ENCODE results near the gene OSBPL3.

The OSBPL3 gene

DNA sequence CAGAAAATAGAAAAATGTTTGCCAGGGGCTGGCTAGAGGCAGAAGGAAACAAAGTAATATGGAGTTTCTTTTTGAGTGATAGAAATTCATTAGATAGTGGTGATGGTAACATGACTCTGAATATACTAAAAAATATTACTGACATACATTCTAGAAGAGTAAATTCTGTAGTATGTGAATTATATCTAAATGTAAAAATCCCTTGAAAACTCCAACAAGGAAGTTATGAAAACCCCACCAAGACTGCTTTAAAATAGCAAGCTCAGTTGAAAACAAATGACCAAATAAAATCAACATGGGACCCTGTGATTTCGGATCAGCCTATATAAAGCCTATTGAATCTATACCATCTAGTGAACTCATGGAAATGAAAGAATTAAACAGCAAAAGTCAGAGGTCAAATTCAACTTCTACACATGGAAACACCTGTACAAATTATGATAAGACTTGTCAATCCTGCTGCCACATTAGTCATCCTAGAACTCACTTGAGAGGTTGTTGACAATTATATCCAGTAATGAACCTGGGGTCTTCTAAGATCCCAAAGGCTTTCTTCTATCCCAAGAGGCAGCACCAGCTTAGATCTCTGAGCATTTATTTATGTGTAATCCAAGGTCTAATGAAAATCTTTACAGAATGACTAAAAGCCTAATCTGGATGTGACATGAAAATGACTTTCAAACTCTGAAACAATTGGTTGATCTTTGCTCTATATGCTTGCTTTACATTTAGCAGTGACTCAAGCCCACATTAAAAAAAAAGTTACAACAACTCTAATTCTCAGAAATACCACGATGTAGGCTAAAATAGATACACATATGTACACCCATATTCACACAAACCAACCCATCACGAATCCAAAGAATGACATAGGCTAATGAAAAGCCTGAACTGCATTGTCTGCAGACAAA lies 59.3 kb downstream of the OSBPL3 start:
- no peak for TF ChIP-seq CTCF (IDR thresholded peaks at IDR 0.05; ENCODE audit: low read depth, low read length)
- no peaks in the 10 kb centered on the region for H3K36me3 ChIP-seq
- no peaks in the 10 kb centered on the region for H3K27me3 ChIP-seq (ENCODE audit: insufficient read depth, low read depth, severe bottlenecking)
- H3K27ac ChIP-seq = no peak overlapping the region
- no peaks in the 10 kb centered on the region for H3K9me3 ChIP-seq (ENCODE audit: severe bottlenecking)
- H3K4me3 ChIP-seq (ENCODE audit: low read depth, low read length) = no peak overlapping the region
- no peak for DNase-seq

GRCh38 chr7:24917510-24918239 lies 62.3 kb downstream of the OSBPL3 start:
- TF ChIP-seq CTCF (IDR thresholded peaks at IDR 0.05; ENCODE audit: low read depth, low read length) = no peak
- Histone ChIP-seq H3K27ac (no peak overlapping the region), H3K27me3 (ENCODE audit: insufficient read depth, low read depth, severe bottlenecking) (no peaks in the 10 kb centered on the region), H3K36me3 (no peaks in the 10 kb centered on the region), H3K4me3 (ENCODE audit: low read depth, low read length) (no peak overlapping the region), H3K9me3 (ENCODE audit: severe bottlenecking) (no peaks in the 10 kb centered on the region)
- DNase-seq = no peak

DNA sequence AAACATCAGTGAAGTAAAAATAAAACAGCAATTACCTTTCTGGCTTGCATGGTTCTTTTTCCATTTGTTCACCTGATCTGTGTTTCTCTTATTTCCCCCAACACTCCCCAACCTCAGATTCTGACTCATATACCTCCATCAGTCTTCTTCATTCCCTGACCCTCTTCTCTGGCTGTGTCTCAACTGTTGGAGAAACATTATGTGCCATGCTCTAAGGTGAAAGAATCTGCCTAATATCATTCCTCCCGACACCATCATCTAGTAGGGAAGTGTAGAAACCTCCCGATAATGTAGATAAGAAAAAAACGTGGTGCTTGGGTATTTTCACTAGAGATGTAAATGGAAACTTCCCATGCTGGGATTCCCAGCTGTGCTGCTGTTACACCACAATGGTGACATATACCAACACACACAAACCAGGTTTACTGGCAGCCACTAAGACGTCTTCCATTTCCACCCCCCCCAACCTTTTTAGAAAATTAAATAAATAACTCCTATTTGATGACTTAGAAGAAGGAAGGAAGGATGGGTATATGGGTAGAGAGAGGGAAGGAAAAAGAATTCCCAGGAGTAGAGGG lies 63.4 kb downstream of the OSBPL3 start:
- no peak for TF ChIP-seq CTCF (IDR thresholded peaks at IDR 0.05; ENCODE audit: low read depth, low read length)
- Histone ChIP-seq H3K4me3 (ENCODE audit: low read depth, low read length) (no peak overlapping the region), H3K9me3 (ENCODE audit: severe bottlenecking) (no peaks in the 10 kb centered on the region), H3K27me3 (ENCODE audit: insufficient read depth, low read depth, severe bottlenecking) (no peaks in the 10 kb centered on the region), H3K36me3 (no peaks in the 10 kb centered on the region), H3K27ac (no peak overlapping the region)
- DNase-seq = no peak

DNA sequence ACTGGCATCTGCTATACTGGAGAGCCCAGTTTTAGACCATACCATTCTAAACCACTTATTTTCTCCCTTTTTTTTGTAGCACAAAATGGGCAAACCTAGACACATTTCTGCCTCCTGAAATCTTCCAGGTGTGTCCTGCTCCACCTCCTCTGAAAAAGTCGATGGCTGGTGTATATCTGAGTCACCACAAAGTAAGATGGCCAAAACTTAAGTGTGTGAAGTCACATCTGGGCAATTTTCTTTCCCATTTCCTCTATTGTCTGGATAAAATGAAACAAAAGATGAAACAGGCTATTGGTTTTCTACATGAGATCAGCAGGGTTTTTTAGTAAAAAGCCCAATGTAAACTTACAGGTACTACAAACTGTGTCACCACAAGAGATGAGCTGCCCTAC lies 65.5 kb downstream of the OSBPL3 start:
- Histone ChIP-seq H3K27ac (no peak overlapping the region), H3K27me3 (ENCODE audit: insufficient read depth, low read depth, severe bottlenecking) (no peaks in the 10 kb centered on the region)
- DNase-seq = no peak

More for the DNA sequence above, 65.5 kb downstream of the OSBPL3 start:
- no peak for TF ChIP-seq CTCF (IDR thresholded peaks at IDR 0.05; ENCODE audit: low read depth, low read length)
- no peaks in the 10 kb centered on the region for H3K9me3 ChIP-seq (ENCODE audit: severe bottlenecking)
- H3K36me3 ChIP-seq = no peaks in the 10 kb centered on the region
- no peak overlapping the region for H3K4me3 ChIP-seq (ENCODE audit: low read depth, low read length)

Measured in WERI-Rb-1 (cell line).